HG02798 (cell line): ENCODE data around the gene TMEM100.
"Not testable (repeated sequence)": the region's sequence is repeated elsewhere in the genome, so short reads cannot be mapped to it uniquely, and the experiment has no call there.

Experiments used
- ATAC-seq: cut with Tn5 transposase; IDR thresholded peaks from one replicate; pipeline ENCODE4 v1.9.1; 2021; ENCODE audit warnings: mild to moderate bottlenecking; ENCODE audit not compliant: unreplicated experiment, poor library complexity

The TMEM100 gene

GRCh38 chr17:55692276-55692675 lies 30.4 kb downstream of the TMEM100 start:
- ATAC-seq: no peak

- ATAC-seq: no peak
These were observed 31.0 kb downstream of the TMEM100 start for GRCh38 chr17:55691666-55692065.

GRCh38 chr17:55690105-55690508 lies 32.6 kb downstream of the TMEM100 start:
- no peak for ATAC-seq

- ATAC-seq: no peak
These were observed 33.0 kb downstream of the TMEM100 start for GRCh38 chr17:55689672-55690071.

- no peak for ATAC-seq
These were observed 34.6 kb downstream of the TMEM100 start for GRCh38 chr17:55688057-55688456.

GRCh38 chr17:55687037-55687436 lies 35.6 kb downstream of the TMEM100 start:
- no peak for ATAC-seq

- ATAC-seq: no peak
These were observed 38.9 kb downstream of the TMEM100 start for GRCh38 chr17:55683550-55684315.

- ATAC-seq: no peak
These were observed 41.3 kb downstream of the TMEM100 start for GRCh38 chr17:55681342-55681700.

- ATAC-seq: no peak
These were observed 41.9 kb downstream of the TMEM100 start for GRCh38 chr17:55680686-55681341.

- ATAC-seq: no peak
These were observed 45.2 kb downstream of the TMEM100 start for GRCh38 chr17:55677446-55677845.

GRCh38 chr17:55676274-55676673 lies 46.4 kb downstream of the TMEM100 start:
- ATAC-seq: no peak

- no peak for ATAC-seq
These were observed 48.7 kb downstream of the TMEM100 start for GRCh38 chr17:55673743-55674506.

- ATAC-seq: no peak
These were observed 49.8 kb downstream of the TMEM100 start for GRCh38 chr17:55672585-55673501.

- ATAC-seq: not testable (repeated sequence)
These were observed 50.7 kb downstream of the TMEM100 start for GRCh38 chr17:55672010-55672409.
